Measurements from ENCODE around the gene ATXN7.

DNA sequence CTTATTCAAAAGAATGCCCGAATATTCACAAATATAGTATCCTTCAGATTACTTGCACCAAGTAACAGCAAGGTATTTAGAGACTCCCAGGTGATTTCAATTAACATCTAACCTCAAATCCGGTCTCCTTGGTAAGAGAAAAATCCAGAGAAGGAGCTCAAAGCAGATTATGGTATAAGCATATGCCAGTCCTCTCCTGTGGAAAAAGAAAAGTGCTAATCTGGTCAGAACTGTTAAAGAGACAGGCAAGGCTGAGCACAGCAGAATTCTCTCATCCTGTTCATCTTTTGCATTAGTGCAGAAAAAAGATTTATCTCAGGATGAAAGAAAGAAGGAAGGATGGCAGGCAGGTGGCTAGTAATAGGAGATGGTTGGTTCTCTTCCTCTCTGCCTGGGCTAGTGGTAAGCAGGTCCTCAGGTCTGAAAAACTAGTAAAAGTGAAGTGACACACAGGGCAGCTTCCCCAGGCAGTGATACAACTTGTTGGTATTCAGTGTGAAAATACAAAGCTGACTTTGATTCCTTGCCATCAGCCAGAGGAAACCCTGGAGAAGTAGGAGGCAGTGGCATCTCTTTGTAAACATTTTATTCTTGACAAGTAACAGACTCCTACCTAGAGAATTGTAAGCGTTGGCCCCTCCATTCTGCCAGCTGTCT, 14.2 kb downstream of the ATXN7 start:
- TF ChIP-seq CTCF (IDR thresholded peaks at IDR 0.05) (no peak), EP300 (IDR thresholded peaks at IDR 0.05; ENCODE audit: low read depth) (no peak)
